K562 (cell line): ENCODE data around the gene DNMT3A. TPM values are rescaled to one million over a fixed set of nuclear protein-coding genes. Genes with fewer than 3 reads are reported as not detected.

Source experiments
- ATAC-seq: fragments of 200-7000 bp; cut with Tn5 transposase; 3 replicates; pipeline ENCODE4 v1.9.1; 2020; ENCODE audit warnings: moderate library complexity
- BruUV-seq: library from RNA; stranded (reverse); fragments of 400-500 nt; replicated peaks from 2 replicates; lab custom pipeline; 2021; lab: Mats Ljungman, UMichigan
- CTCF ChIA-PET: fragments of 300-600 bp; formaldehyde crosslinking; extraction: SDS; loops from one replicate; lab custom pipeline; 2021; ENCODE audit warnings: low intra/inter-chr PET ratio; lab: Yijun Ruan, JAX
- POLR2A ChIA-PET: fragments of 300-600, 350-650 bp; sonication (Branson Sonifier 250); formaldehyde crosslinking; extraction: SDS; loops from one replicate; lab custom pipeline; 2021; ENCODE audit warnings: antibody characterized with exemption, inconsistent platforms; lab: Yijun Ruan, JAX
- DNase-seq, 4 experiments: peaks; one replicate each; pipeline versions ENCODE4 v3.0.0 to v3.0.0-alpha.2; 2011 to 2018; ENCODE audit warnings: low spot score in 3 of 4, mixed read lengths in 3 of 4; ENCODE audit errors: extremely low read depth in 1 of 4
- FAIRE-seq: peaks from 2 replicates; lab custom pipeline; 2011; peaks lifted over from hg19 to GRCh38; lab: Jason Lieb, UNC
- H2AFZ ChIP-seq: 2 replicates; pipeline ENCODE4 v1.6.0; 2011; ENCODE audit warnings: low read depth, low read length, control low read depth, inconsistent platforms
- H3K27ac ChIP-seq: fragments of 200-600 bp; 3 replicates; pipeline ENCODE4 v1.8.0; 2011; ENCODE audit warnings: low read depth, mild to moderate bottlenecking, control low read depth, inconsistent platforms, low read length, moderate library complexity, mixed read lengths; ENCODE audit errors: extremely low read depth
- H3K27me3 ChIP-seq, 2 experiments: fragments of 300-600 bp in 1 of 2; 2 replicates in 1 of 2; 3 replicates in 1 of 2; pipeline versions ENCODE4 v1.6.0 to v1.8.0; 2011; ENCODE audit warnings: inconsistent platforms in 2 of 2, low read length in 2 of 2, mild to moderate bottlenecking in 1 of 2, mixed read lengths in 1 of 2, moderate library complexity in 1 of 2; ENCODE audit not compliant: control insufficient read depth in 2 of 2, insufficient read depth in 2 of 2
- H3K36me3 ChIP-seq: fragments of 300-600 bp; 3 replicates; pipeline ENCODE4 v1.8.0; 2011; ENCODE audit warnings: mild to moderate bottlenecking, low read length, inconsistent platforms; ENCODE audit not compliant: control insufficient read depth, insufficient read depth
- H3K4me1 ChIP-seq, 2 experiments: fragments of 200-600 bp in 1 of 2; replicated peaks in 1 of 2; 2 replicates in 1 of 2; 3 replicates in 1 of 2; pipeline versions ENCODE4 v1.5.1 to v1.8.0; 2011; ENCODE audit warnings: inconsistent platforms in 2 of 2, low read length in 2 of 2, mild to moderate bottlenecking in 1 of 2, mixed read lengths in 1 of 2, moderate library complexity in 1 of 2; ENCODE audit not compliant: control insufficient read depth in 2 of 2, insufficient read depth in 2 of 2
- H3K4me2 ChIP-seq: 2 replicates; pipeline ENCODE4 v1.6.1; 2011; ENCODE audit warnings: low read length, control low read depth, inconsistent platforms, mixed read lengths; ENCODE audit not compliant: insufficient read depth
- H3K4me3 ChIP-seq: fragments of 200-600 bp; sonication (generic), shearing (Covaris generic); 2 replicates; pipeline ENCODE4 v1.5.1; 2016; ENCODE audit warnings: control low read depth, inconsistent platforms
- H3K79me2 ChIP-seq: fragments of 200-600 bp; 3 replicates; pipeline ENCODE4 v1.8.0; 2011; ENCODE audit warnings: low read length, inconsistent platforms; ENCODE audit not compliant: control insufficient read depth, insufficient read depth
- H3K9ac ChIP-seq, 2 experiments: 2 replicates each; pipeline versions ENCODE4 v1.6.0 to v1.6.1; 2011; ENCODE audit warnings: low read depth in 2 of 2, low read length in 2 of 2, control low read depth in 1 of 2, inconsistent platforms in 1 of 2, mild to moderate bottlenecking in 1 of 2, mixed read lengths in 1 of 2; ENCODE audit not compliant: insufficient read depth in 1 of 2
- H3K9me1 ChIP-seq: one replicate; pipeline ENCODE4 v1.6.0; 2011; ENCODE audit warnings: inconsistent platforms, mild to moderate bottlenecking, low read length, moderate library complexity; ENCODE audit not compliant: control insufficient read depth, insufficient read depth
- H3K9me3 ChIP-seq: replicated peaks from 2 replicates; pipeline ENCODE4 v1.5.1; 2011; ENCODE audit warnings: low read depth, low read length, inconsistent platforms; ENCODE audit not compliant: control insufficient read depth, insufficient read depth
- H4K20me1 ChIP-seq: replicated peaks from 2 replicates; pipeline ENCODE4 v1.6.1; 2011; ENCODE audit warnings: low read length, inconsistent platforms, mixed read lengths; ENCODE audit not compliant: control insufficient read depth, insufficient read depth
- BCOR ChIP-seq: fragments of 450-650 bp; IDR thresholded peaks from 2 replicates; pipeline ENCODE4 v1.6.1; 2016
- BHLHE40 ChIP-seq: IDR thresholded peaks from 2 replicates; pipeline ENCODE4 v1.6.1; 2011; ENCODE audit warnings: low read length, improper control_type of control experiment
- CBX2 ChIP-seq: fragments of 200-600 bp; sonication (generic); IDR thresholded peaks from one replicate; pipeline ENCODE4 v1.6.1; 2012; ENCODE audit warnings: mild to moderate bottlenecking, low read length, inconsistent platforms; ENCODE audit not compliant: insufficient read depth, poor library complexity, severe bottlenecking
- CTCF ChIP-seq, 3 experiments: IDR thresholded peaks in 2 of 3; conservative IDR thresholded peaks in 1 of 3; 2 replicates each; pipeline ENCODE4 v1.5.1; 2011 to 2012; ENCODE audit warnings: low read length in 3 of 3, mild to moderate bottlenecking in 3 of 3, control low read depth in 2 of 3, improper control_type of control experiment in 1 of 3, inconsistent platforms in 1 of 3, low read depth in 1 of 3, mixed read lengths in 1 of 3, moderate library complexity in 1 of 3; ENCODE audit not compliant: insufficient read depth in 2 of 3
- NRF1 ChIP-seq, 2 experiments: fragments of 450-650 bp; IDR thresholded peaks in 1 of 2; conservative IDR thresholded peaks in 1 of 2; 2 replicates each; pipeline ENCODE4 v1.6.1; 2014; ENCODE audit warnings: mild to moderate bottlenecking in 2 of 2
- WGBS: fragments of 100-300 bp; shearing (Covaris generic); methylation state at CpG from one replicate; pipeline ENCODE4 v1.1.6; 2016; ENCODE audit warnings: low coverage, mixed read lengths; ENCODE audit not compliant: insufficient coverage; ENCODE audit errors: missing lambda C conversion rate; 5-methylcytosine and 5-hydroxymethylcytosine counted together
- in situ Hi-C: fragments of 300-500 bp; cut with MboI; formaldehyde crosslinking; loops from 4 replicates; pipeline ENCODE4 v1.15.0; 2018; ENCODE audit warnings: inconsistent platforms, mixed read lengths
- intact Hi-C: fragments of 100-400 bp; cut with micrococcal nuclease; formaldehyde crosslinking; loops from 2 replicates; pipeline ENCODE4 v1.14.2; 2022
- polyA plus RNA-seq, 8 experiments: library from polyadenylated mRNA; depleted of rRNA in 4 of 8; stranded (reverse) in 5 of 8; unstranded in 3 of 8; fragments of >200 nt; fragmentation: Nextera tagmentation in 2 of 8; fragmentation: Illumina TruSeq in 1 of 8; extraction: Ambion mirVana in 2 of 8; extraction: Trizol in 1 of 8; gene quantifications; 2 replicates each; pipeline versions ENCODE4 v1.2.1 to v1.2.3, GENCODE V29; 2011 to 2014; ENCODE audit warnings: inconsistent platforms in 1 of 8, missing spikeins in 1 of 8
- total RNA-seq, 7 experiments: library from RNA; depleted of rRNA in 6 of 7; stranded (reverse); fragments of >200 nt in 6 of 7; fragmentation: Illumina TruSeq in 2 of 7; extraction: Trizol in 2 of 7; gene quantifications; 2 replicates each; pipeline versions ENCODE4 v1.2.1 to v1.2.3, GENCODE V29; 2011 to 2021; ENCODE audit warnings: low replicate concordance in 1 of 7

Gene DNMT3A
- total and polyA plus RNA-seq, 9 of the 15 experiments (the other 6 are each of a cell fraction or from before 2014, with no cell fraction given), result 3.0 to 16.0 (median 6.1) TPM

GRCh38 chr2:25337891-25338290 is 3.8 kb downstream of the DNMT3A start:
- Histone ChIP-seq H3K4me2 (no peak overlapping the region), H4K20me1 (peaks cover 41% of the 10 kb centered on the region), H3K79me2 (no peaks in the 10 kb centered on the region), H3K9me3 (no peaks in the 10 kb centered on the region), H3K36me3 (no peaks in the 10 kb centered on the region), H2AFZ (no peak overlapping the region), H3K9ac (no peak overlapping the region), H3K4me3 (no peak overlapping the region), H3K9me1 (peaks cover 3% of the 10 kb centered on the region), H3K4me1 (peaks cover 0 to 27% of the 10 kb centered on the region in 2 experiments; a peak in 4 of 5 replicates), H3K27me3 (peaks cover 39 to 65% of the 10 kb centered on the region in 2 experiments), H3K27ac (no peak overlapping the region)
- no peak for ATAC-seq
- TF ChIP-seq CBX2 (no peak), BHLHE40 (peak; percentile 45; the same call in 1 of the 2 replicates)
- POLR2A ChIA-PET, result interaction anchor here (0.6 to 1.6 kb wide), 4 partner anchors 20 to 516 kb away, joined by 3 to 4 read pairs (median 4); no protein-coding TSS in a partner anchor
- in situ Hi-C loops, result no loop called here
- no peak for DNase-seq
- CTCF ChIA-PET, result no interaction called here
- no peak for FAIRE-seq
- BruUV-seq, result no TSS peak
- 11% methylated on average over 7 of the region's 7 CpGs for WGBS
- intact Hi-C loops, result no loop called here

GRCh38 chr2:25337276-25337675 is 4.4 kb downstream of the DNMT3A start:
- intact Hi-C loops, result no loop called here
- peaks cover 3% of the 10 kb centered on the region for H3K9me1 ChIP-seq
- no TSS peak for BruUV-seq
- peaks cover 46% of the 10 kb centered on the region for H4K20me1 ChIP-seq
- ChIA-PET POLR2A (interaction anchor here (0.7 kb wide), 1 partner anchor 21 kb away, joined by 4 read pairs; no protein-coding TSS in a partner anchor), CTCF (no interaction called here)
- H2AFZ ChIP-seq, result no peak overlapping the region
- no peaks in the 10 kb centered on the region for H3K9me3 ChIP-seq
- no peaks in the 10 kb centered on the region for H3K36me3 ChIP-seq
- TF ChIP-seq NRF1 (conservative IDR thresholded peaks at IDR 0.05 in 1 of 2, IDR thresholded peaks at IDR 0.05 in 1 of 2) (no peak), BCOR (0 out of 2 replicates have a peak, but pooled peaks have one; percentile 37), CTCF (IDR thresholded peaks at IDR 0.05 in 2 of 3, conservative IDR thresholded peaks at IDR 0.05 in 1 of 3; ENCODE audit: insufficient read depth in 2 of 3, low read depth in 1 of 3, low read length in 3 of 3) (0 out of 6 replicates have a peak, but pooled peaks of 2 of the 3 experiments have one; percentile 7 to 28)
- H3K27me3 ChIP-seq, result peaks cover 41 to 66% of the 10 kb centered on the region in 2 experiments
- H3K9ac ChIP-seq, result no peak overlapping the region
- no peak overlapping the region for H3K4me2 ChIP-seq
- ATAC-seq, result no peak
- H3K27ac ChIP-seq, result no peak overlapping the region
- FAIRE-seq, result no peak
- no peaks in the 10 kb centered on the region for H3K79me2 ChIP-seq
- in situ Hi-C loops, result no loop called here
- 8% methylated on average over 10 of the region's 10 CpGs for WGBS
- peaks cover 0 to 23% of the 10 kb centered on the region in 2 experiments; a peak in 3 of 5 replicates for H3K4me1 ChIP-seq
- DNase-seq, result no peak
- no peak overlapping the region for H3K4me3 ChIP-seq
